ENCODE measurements around the gene AANAT. TPM values are rescaled to one million over a fixed set of nuclear protein-coding genes. Genes with fewer than 3 reads are reported as not detected.

Gene AANAT
- total RNA-seq, 3 donors from 2014 or later, result not detected

DNA sequence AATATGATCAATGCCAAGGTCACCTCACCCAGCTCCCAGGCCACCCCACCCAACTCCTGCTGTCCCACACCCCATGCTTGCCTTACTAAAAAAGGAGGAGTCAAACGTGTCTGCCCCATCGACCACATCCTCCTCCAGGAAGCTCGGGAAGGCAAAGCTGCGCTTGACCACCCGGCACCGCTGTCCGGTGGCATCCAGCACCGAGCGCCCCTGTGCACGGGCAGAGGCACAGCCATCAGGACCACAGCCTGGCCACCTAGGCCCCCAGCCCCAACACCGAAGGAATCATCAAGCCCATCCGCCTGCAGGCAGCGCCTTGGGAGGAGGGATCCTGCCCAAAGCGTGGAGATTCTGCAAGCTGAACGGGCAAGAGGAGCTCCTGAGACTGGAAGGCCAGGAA is 10.2 kb downstream of the AANAT start:
- Histone ChIP-seq H3K9me3 (no peaks in the 10 kb centered on the region), H3K27ac (no peak overlapping the region), H3K4me3 (no peak overlapping the region), H3K4me1 (no peaks in the 10 kb centered on the region), H3K27me3 (no peaks in the 10 kb centered on the region), H3K36me3 (no peaks in the 10 kb centered on the region)
- DNase-seq (ENCODE audit: low spot score in 2 of 2), result no peak
- no peak for TF ChIP-seq POLR2A (IDR thresholded peaks at IDR 0.05)
- TF ChIP-seq, protein P1, sequence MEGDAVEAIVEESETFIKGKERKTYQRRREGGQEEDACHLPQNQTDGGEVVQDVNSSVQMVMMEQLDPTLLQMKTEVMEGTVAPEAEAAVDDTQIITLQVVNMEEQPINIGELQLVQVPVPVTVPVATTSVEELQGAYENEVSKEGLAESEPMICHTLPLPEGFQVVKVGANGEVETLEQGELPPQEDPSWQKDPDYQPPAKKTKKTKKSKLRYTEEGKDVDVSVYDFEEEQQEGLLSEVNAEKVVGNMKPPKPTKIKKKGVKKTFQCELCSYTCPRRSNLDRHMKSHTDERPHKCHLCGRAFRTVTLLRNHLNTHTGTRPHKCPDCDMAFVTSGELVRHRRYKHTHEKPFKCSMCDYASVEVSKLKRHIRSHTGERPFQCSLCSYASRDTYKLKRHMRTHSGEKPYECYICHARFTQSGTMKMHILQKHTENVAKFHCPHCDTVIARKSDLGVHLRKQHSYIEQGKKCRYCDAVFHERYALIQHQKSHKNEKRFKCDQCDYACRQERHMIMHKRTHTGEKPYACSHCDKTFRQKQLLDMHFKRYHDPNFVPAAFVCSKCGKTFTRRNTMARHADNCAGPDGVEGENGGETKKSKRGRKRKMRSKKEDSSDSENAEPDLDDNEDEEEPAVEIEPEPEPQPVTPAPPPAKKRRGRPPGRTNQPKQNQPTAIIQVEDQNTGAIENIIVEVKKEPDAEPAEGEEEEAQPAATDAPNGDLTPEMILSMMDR (IDR thresholded peaks at IDR 0.05), result no peak
- intact Hi-C loops (cut with DNase I; ENCODE audit: low total_unique reads), result no loop called here

DNA sequence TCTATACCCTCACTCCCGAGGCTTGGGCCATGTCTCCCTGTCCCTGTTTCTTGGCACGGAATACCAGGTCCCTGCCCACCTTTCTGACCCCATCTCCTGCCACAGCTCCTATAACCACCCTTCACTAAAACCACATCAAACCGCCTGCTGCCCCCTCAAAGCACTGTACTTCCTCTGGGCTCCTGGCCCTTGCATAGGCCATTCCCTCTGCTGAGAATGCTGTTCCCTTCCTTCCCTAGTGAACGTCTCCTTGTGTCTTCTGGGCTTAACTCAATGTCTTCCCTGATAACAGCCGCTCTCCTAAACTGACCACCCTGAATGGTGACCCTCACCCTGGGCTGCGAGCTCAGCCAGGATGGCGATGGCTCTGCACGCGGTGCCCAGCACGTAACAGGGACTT is 10.7 kb downstream of the AANAT start:
- H3K4me3 ChIP-seq, result no peak overlapping the region
- no peak for DNase-seq (ENCODE audit: low spot score in 2 of 2)
- no peaks in the 10 kb centered on the region for H3K36me3 ChIP-seq
- TF ChIP-seq, protein P1 (IDR thresholded peaks at IDR 0.05), result no peak
- TF ChIP-seq POLR2A (IDR thresholded peaks at IDR 0.05), result no peak
- TF ChIP-seq POLR2AphosphoS5 (IDR thresholded peaks at IDR 0.05), result no peak
- H3K9me3 ChIP-seq, result no peaks in the 10 kb centered on the region
- H3K27me3 ChIP-seq, result no peaks in the 10 kb centered on the region
- no peak overlapping the region for H3K27ac ChIP-seq
- intact Hi-C loops (cut with DNase I; ENCODE audit: low total_unique reads), result no loop called here
- H3K4me1 ChIP-seq, result no peaks in the 10 kb centered on the region

DNA sequence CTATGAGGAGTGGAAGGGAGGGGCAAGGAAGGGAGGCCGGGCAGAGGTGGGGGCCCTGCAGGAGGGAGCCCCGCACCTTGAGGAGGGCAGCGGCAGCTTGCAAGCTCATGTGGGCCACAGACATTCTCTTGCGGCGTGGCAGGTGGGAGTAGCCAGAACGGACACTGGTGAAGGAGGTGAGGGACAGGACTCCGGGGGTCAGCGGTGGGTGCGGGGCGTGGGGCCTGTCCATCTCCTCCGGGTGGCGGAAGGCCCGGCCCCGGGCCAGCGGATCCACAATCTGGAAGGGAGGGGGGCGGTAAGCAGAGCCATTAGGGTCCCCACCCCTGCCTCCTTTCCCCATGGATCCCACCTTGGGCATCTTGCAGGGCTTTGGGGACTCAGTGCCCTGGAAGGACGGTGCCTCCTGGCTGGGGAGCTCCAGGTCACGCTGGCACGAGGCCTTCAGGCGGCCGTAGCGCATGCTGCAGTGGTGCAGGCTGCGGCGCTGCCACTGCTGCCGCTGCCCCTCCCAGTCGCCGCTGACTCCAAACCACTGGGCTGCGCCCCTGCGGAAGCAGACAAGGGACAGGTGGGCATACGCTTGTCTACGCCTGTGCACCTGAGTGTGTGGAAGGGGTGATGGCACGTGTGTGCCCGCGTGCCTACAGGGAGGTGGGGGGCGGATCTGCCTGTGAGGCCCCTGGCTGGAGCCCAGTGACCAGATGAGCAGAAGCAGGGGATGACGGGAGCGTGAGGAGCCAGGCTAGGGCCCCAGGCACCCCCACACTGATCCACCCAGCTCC is 11.5 kb downstream of the AANAT start:
- H3K9me3 ChIP-seq, result no peaks in the 10 kb centered on the region
- no peak overlapping the region for H3K4me3 ChIP-seq
- no peaks in the 10 kb centered on the region for H3K4me1 ChIP-seq
- no peak for DNase-seq (ENCODE audit: low spot score in 2 of 2)
- H3K27me3 ChIP-seq, result no peaks in the 10 kb centered on the region
- TF ChIP-seq POLR2AphosphoS5 (IDR thresholded peaks at IDR 0.05) (no peak), POLR2A (IDR thresholded peaks at IDR 0.05) (no peak)
- TF ChIP-seq, protein P1 (IDR thresholded peaks at IDR 0.05), result no peak
- intact Hi-C loops (cut with DNase I; ENCODE audit: low total_unique reads), result no loop called here
- no peak overlapping the region for H3K27ac ChIP-seq
- no peaks in the 10 kb centered on the region for H3K36me3 ChIP-seq

DNA sequence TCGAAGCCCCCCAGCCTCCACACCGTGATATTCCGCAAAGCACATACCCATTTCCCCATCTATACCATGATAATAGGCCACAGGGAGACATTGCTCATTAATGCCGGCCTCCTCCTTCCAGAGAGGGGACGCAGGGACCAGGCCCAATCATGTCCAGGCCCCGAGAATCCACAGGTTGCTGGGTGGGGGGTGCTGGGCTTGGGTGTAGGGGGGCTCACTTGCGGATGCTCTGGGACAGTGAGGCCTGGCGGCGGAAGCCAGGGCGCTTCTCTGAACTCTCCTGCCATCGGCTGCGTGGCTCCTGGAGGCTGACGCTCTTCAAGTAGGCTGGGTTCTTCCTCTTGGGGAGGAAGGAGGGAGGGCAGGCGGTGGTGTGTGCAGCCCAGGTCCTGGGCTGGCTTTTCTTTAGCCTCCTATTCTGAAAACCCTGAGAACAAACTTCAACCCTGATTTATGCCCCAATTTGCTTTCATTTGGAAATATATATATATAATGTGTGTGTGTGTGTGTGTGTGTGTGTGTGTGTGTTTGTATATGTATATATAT is 12.2 kb downstream of the AANAT start:
- Histone ChIP-seq H3K9me3 (no peaks in the 10 kb centered on the region), H3K27me3 (no peaks in the 10 kb centered on the region), H3K36me3 (no peaks in the 10 kb centered on the region), H3K4me3 (no peak overlapping the region), H3K4me1 (no peaks in the 10 kb centered on the region), H3K27ac (no peak overlapping the region)
- no peak for DNase-seq (ENCODE audit: low spot score in 2 of 2)
- intact Hi-C loops (cut with DNase I; ENCODE audit: low total_unique reads), result no loop called here
- TF ChIP-seq POLR2A (IDR thresholded peaks at IDR 0.05) (no peak), POLR2AphosphoS5 (IDR thresholded peaks at IDR 0.05) (no peak)
- TF ChIP-seq, protein P1 (IDR thresholded peaks at IDR 0.05), result no peak

DNA sequence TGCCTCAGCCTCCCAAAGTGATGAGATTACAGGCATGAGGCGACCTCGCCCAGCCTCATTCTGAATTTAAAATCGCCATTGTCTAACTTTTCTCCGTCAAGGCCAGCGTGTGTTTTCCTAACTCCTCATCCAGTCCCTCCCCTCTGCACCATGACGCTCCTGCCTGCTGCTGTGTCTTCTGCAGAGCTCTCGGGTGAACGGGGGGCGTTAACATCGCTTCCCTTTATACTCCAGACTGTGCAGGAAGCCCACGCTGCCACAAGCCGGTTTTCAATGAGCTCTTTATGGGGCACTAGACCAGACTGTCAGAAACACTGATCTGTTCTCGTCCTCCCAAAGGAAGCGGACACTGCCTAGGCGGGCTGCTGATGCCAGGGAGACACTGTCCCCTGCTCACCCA is 13.2 kb downstream of the AANAT start:
- DNase-seq (ENCODE audit: low spot score in 2 of 2), result no peak
- Histone ChIP-seq H3K27ac (peak overlapping the region in 1 of 2 donors; percentile 8), H3K36me3 (no peaks in the 10 kb centered on the region), H3K4me3 (no peak overlapping the region), H3K27me3 (no peaks in the 10 kb centered on the region), H3K9me3 (no peaks in the 10 kb centered on the region), H3K4me1 (no peaks in the 10 kb centered on the region)
- no peak for TF ChIP-seq POLR2AphosphoS5 (IDR thresholded peaks at IDR 0.05)
- TF ChIP-seq POLR2A (IDR thresholded peaks at IDR 0.05), result no peak
- TF ChIP-seq, protein P1 (IDR thresholded peaks at IDR 0.05), result no peak
- intact Hi-C loops (cut with DNase I; ENCODE audit: low total_unique reads), result no loop called here
